Karpas-422 (cell line): Measurements from ENCODE around the gene HOXC11. TPM values are rescaled to one million over a fixed set of nuclear protein-coding genes. Genes with fewer than 3 reads are reported as not detected.

Experiments used
- DNase-seq: peaks from one replicate; pipeline ENCODE4 v3.0.0-alpha.2; 2015
- H2AFZ ChIP-seq: fragments of 200-600 bp; sonication (generic); 2 replicates; pipeline ENCODE4 v1.6.1; 2014; ENCODE audit warnings: antibody characterized with exemption, low read length, mixed read lengths
- H3K27ac ChIP-seq: fragments of 200-600 bp; sonication (generic); 2 replicates; pipeline ENCODE4 v1.5.1; 2014; ENCODE audit warnings: mild to moderate bottlenecking, low read length, moderate library complexity
- H3K27me3 ChIP-seq: fragments of 200-600 bp; sonication (generic); 2 replicates; pipeline ENCODE4 v1.6.1; 2014; ENCODE audit warnings: low read length, mixed read lengths
- H3K36me3 ChIP-seq: fragments of 200-600 bp; sonication (generic); 2 replicates; pipeline ENCODE4 v1.6.1; 2014; ENCODE audit warnings: low read length, mixed read lengths; ENCODE audit not compliant: insufficient read depth
- H3K4me1 ChIP-seq: fragments of 200-600 bp; sonication (generic); 2 replicates; pipeline ENCODE4 v1.6.1; 2014; ENCODE audit warnings: mild to moderate bottlenecking, low read length, mixed read lengths
- H3K4me2 ChIP-seq: fragments of 200-600 bp; sonication (generic); 2 replicates; pipeline ENCODE4 v1.6.1; 2014; ENCODE audit warnings: low read length, low read depth, mild to moderate bottlenecking; ENCODE audit not compliant: poor library complexity, severe bottlenecking
- H3K4me3 ChIP-seq: fragments of 200-600 bp; sonication (generic); 2 replicates; pipeline ENCODE4 v1.5.1; 2014; ENCODE audit warnings: mild to moderate bottlenecking, antibody characterized with exemption, low read length, mixed read lengths
- H3K79me2 ChIP-seq: fragments of 200-600 bp; sonication (generic); 2 replicates; pipeline ENCODE4 v1.6.1; 2014; ENCODE audit warnings: mild to moderate bottlenecking, low read length, mixed read lengths
- H3K9ac ChIP-seq: fragments of 200-600 bp; sonication (generic); 2 replicates; pipeline ENCODE4 v1.6.0; 2014; ENCODE audit warnings: low read length
- H3K9me2 ChIP-seq: fragments of 200-600 bp; sonication (generic), shearing (Covaris generic); replicated peaks from 2 replicates; pipeline ENCODE4 v1.6.0; 2014; ENCODE audit warnings: mild to moderate bottlenecking, low read length, moderate library complexity; ENCODE audit not compliant: insufficient read depth
- H3K9me3 ChIP-seq: fragments of 300-700, 200-600 bp; sonication (generic); 2 replicates; pipeline ENCODE4 v1.6.1; 2014; ENCODE audit warnings: low read length, mixed read lengths
- H4K20me1 ChIP-seq: fragments of 200-600 bp; sonication (generic); 2 replicates; pipeline ENCODE4 v1.6.1; 2014; ENCODE audit warnings: mild to moderate bottlenecking, antibody characterized with exemption, low read length, low read depth; ENCODE audit not compliant: insufficient read depth
- total RNA-seq: library from RNA; depleted of rRNA; stranded (reverse); fragments of >200 nt; shearing (Covaris generic); gene quantifications from 2 replicates; pipeline ENCODE4 v1.2.3, GENCODE V29; 2014; ENCODE audit warnings: low replicate concordance

The HOXC11 gene
- total RNA-seq, 1 experiment from 2014 or later = not detected

DNA sequence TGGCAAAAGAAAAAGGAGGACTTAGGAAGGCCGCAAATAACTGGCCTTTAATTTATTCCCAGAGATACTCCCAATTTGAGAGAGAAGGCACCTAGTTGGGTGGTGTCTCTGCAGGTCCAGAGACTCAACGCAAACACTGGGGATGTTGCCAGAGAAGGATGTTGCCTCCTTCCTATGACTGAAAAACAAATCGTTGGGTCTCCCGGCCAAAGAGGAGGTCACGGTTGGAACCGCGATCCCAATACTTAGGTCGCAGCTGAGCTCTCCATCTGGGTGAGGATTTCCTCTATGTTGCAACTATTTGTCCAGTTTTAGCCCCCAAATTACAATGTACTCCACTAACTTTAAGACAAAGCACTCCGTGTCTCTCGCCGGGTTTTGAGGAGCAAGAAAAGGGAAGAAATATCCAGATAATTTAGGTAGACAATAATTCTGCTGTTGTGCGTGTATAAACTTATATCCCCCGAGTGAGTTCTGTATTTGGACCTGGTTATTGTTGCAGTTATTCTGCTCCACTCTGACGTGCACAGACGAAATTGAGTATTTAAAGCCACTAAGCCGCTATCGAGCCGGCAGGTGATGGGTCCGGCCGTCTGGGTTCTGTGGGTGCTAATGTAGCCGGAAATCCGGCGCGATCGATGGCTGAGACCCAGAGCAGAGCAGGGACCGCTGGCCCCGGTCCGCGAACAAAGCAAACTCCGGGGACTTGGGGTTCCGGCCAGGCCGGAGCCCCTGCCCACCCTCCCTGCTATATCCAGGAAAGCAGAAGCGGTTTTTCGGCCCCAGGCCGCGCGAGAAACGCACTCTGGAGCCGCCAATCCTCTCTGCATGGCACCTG is 12.5 kb upstream of the HOXC11 start:
- H3K9ac ChIP-seq = no peak overlapping the region
- no peak overlapping the region for H3K4me2 ChIP-seq
- no peaks in the 10 kb centered on the region for H3K79me2 ChIP-seq
- H3K4me3 ChIP-seq = no peak overlapping the region
- H4K20me1 ChIP-seq = no peaks in the 10 kb centered on the region; the same call in 1 of the 2 replicates
- H3K36me3 ChIP-seq = no peaks in the 10 kb centered on the region
- H3K9me2 ChIP-seq = no peaks in the 10 kb centered on the region
- H3K9me3 ChIP-seq = no peaks in the 10 kb centered on the region
- H3K27me3 ChIP-seq = no peaks in the 10 kb centered on the region
- no peak overlapping the region for H3K27ac ChIP-seq
- no peak for DNase-seq
- peaks cover 11% of the 10 kb centered on the region for H3K4me1 ChIP-seq
- no peak overlapping the region for H2AFZ ChIP-seq

DNA sequence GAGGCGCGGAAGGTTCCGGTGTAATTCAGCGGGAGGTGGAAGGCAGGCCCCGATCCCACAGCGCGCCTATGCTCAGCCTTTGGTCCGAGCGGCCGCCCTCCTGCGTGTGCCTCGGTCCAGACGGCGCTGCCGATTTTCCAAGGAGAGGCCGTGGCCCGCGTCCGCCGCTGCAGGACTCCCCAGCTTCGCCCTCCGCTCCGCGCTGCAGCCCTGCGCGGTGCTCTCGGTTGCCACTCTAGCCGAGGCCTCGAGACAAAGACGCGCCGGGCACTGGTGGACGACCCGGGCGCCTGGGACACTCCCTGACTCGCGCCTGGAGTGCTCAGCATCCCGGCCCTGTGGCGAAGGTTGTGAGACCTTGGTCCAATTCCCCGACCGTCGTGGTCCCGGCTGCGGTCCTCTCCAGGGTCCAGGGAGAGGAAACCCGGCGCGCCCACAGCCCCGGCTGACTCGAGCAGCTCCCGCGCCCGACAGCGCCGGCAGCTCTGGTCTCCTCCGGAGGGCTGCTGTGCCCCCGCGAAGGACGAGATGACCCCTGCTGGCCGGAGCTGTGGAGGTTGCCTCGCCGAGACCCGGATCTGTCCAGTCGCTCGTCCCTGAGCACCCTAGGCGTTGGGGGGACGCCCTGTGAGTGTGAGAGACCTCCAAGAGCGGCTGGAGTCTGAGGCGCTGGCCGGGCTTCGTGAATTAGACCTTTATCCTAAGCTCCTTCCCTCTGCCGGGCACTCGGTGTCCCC is 11.7 kb upstream of the HOXC11 start:
- H4K20me1 ChIP-seq = no peaks in the 10 kb centered on the region; the same call in 1 of the 2 replicates
- DNase-seq = no peak
- H2AFZ ChIP-seq = no peak overlapping the region
- H3K4me3 ChIP-seq = no peak overlapping the region
- H3K9ac ChIP-seq = no peak overlapping the region
- H3K79me2 ChIP-seq = no peaks in the 10 kb centered on the region
- H3K27ac ChIP-seq = no peak overlapping the region
- no peaks in the 10 kb centered on the region for H3K9me3 ChIP-seq
- H3K27me3 ChIP-seq = no peaks in the 10 kb centered on the region
- H3K4me1 ChIP-seq = peaks cover 11% of the 10 kb centered on the region
- no peaks in the 10 kb centered on the region for H3K36me3 ChIP-seq
- no peak overlapping the region for H3K4me2 ChIP-seq
- H3K9me2 ChIP-seq = no peaks in the 10 kb centered on the region

DNA sequence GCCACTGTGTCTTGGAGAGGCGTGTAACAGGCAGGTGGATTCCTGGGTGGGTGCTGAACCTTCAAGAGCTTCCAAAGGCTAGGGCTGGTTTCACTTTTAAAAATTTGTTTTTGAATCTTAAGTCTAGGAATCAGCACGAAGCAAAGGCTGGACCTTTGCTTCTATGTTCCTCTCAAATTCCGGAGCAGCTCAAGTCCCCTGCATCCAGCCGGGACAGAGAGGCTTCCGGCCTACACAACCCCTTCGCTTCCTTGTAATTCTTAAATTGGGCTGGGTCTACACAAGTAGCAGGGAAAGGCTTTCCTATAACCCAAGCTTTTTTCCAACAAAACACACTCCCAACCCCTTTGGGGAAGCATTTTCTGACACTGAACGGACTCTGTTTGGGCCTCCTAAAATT is 9.9 kb upstream of the HOXC11 start:
- no peaks in the 10 kb centered on the region for H3K9me2 ChIP-seq
- H3K4me2 ChIP-seq = no peak overlapping the region
- DNase-seq = no peak
- no peak overlapping the region for H2AFZ ChIP-seq
- no peaks in the 10 kb centered on the region for H3K79me2 ChIP-seq
- no peak overlapping the region for H3K27ac ChIP-seq
- no peaks in the 10 kb centered on the region for H3K27me3 ChIP-seq
- H3K4me3 ChIP-seq = no peak overlapping the region
- H3K4me1 ChIP-seq = peaks cover 11% of the 10 kb centered on the region
- no peaks in the 10 kb centered on the region for H3K9me3 ChIP-seq
- no peaks in the 10 kb centered on the region for H3K36me3 ChIP-seq
- H3K9ac ChIP-seq = no peak overlapping the region
- H4K20me1 ChIP-seq = no peaks in the 10 kb centered on the region; the same call in 1 of the 2 replicates

DNA sequence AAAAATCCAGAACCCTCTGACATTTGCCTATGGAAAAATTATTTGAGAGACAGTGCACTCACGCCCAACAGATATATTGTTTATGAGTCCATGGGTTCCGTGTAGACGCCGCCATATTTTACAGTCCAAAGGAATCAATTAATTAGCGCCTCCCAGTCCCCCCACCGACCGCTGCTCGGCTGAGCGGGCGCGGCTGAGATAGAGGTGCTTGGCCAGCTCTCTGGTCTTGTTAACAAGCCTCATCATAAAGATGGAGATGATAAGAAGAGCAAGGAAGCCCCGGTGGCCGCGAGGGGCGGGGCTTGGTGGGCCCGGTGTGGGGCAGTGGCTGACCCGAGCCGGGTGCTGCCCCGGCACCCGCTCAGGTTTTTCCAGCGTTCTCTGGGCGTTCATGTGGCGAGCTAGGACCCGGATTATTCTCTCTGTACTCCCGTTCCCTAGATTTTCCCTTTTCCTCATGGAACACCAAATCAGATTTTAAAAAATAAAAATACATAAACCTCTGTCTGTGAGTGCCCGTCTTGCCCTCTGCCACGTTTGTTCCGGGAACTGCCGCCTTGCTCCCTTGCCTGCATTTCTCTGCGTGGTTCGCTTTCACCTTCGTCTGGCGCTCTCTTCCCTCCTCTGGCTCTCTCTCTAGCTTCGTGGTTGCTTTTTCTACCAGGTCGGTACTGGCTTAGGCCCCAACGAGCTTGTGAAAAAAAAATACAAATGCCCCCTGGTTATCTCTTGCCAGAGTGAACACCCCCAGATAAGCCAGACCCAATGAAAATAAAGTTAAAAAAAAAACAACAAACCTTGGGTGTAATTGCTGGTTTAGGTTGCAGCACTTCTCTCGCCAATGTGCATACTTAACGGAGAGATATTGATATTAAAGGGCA is 9.3 kb upstream of the HOXC11 start:
- H3K4me1 ChIP-seq = peaks cover 11% of the 10 kb centered on the region
- H3K27me3 ChIP-seq = no peaks in the 10 kb centered on the region
- no peak overlapping the region for H2AFZ ChIP-seq
- no peaks in the 10 kb centered on the region for H3K79me2 ChIP-seq
- H3K27ac ChIP-seq = no peak overlapping the region
- H3K9me2 ChIP-seq = no peaks in the 10 kb centered on the region
- DNase-seq = no peak
- H3K9me3 ChIP-seq = no peaks in the 10 kb centered on the region
- H3K9ac ChIP-seq = no peak overlapping the region
- H3K4me2 ChIP-seq = no peak overlapping the region
- no peaks in the 10 kb centered on the region; the same call in 1 of the 2 replicates for H4K20me1 ChIP-seq
- no peaks in the 10 kb centered on the region for H3K36me3 ChIP-seq
- no peak overlapping the region for H3K4me3 ChIP-seq

DNA sequence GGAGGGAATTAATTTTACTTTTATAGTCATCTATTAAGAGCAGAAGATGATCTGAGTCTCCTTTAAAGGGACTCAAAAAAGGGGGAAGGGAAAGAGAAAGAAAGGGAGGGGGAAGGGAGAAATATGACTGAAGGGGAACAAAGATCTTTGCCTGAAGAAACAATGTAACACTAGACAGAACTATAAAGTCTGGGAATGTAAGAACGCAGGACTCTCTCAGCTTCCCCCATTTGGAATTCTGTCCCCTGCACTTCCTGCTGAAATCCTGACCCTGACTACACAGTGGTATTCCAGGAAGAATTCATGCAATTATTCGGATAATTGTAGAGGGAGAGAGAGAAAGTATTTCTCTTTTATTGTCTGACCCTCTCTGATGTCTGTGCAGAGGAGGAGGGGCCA is 8.6 kb upstream of the HOXC11 start:
- H3K36me3 ChIP-seq = no peaks in the 10 kb centered on the region

DNA sequence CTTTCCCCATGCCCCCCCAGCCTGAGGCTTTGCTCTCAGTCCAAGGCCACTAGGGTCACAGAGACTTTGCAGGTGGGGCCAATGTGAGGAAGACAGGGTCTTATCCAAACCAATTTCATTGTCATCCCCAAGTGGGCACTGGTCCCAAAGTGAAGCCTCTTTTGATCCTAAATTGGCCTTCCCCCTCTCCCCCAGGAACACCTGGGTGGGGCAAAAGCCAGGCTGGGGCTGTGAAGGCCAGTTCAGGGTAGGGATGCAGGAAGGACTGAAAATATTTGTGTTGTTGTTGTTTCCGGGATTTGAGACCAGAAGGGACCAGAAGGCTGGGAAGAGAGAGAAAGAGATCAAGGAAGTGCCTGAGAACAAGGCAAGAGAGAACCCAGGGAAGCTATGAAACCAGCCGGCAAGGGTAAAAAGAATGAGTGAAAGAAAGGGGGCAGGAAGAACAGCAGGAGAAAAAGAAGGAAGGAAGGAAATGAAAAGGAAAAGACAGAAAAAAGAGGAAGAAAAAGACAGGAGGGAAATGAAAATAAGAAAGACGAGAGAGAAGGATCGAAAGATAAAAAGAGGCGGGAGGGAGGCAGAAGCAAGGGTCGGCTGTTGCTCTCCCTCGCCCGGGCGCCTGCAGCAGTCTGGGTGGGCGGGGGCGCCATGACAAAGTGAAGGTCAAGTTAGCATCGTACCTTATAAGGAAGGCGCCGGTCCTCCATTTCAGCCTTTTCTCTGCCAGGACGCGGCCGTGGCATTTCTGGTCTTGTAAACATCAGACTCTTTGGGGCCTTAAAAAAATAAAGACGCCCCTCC is 7.4 kb upstream of the HOXC11 start:
- H3K36me3 ChIP-seq = no peaks in the 10 kb centered on the region
- no peaks in the 10 kb centered on the region; the same call in 1 of the 2 replicates for H4K20me1 ChIP-seq
- no peak overlapping the region for H2AFZ ChIP-seq
- no peaks in the 10 kb centered on the region for H3K27me3 ChIP-seq
- DNase-seq = no peak
- no peaks in the 10 kb centered on the region for H3K9me2 ChIP-seq
- H3K4me3 ChIP-seq = no peak overlapping the region
- no peaks in the 10 kb centered on the region for H3K9me3 ChIP-seq
- H3K4me2 ChIP-seq = no peak overlapping the region
- no peak overlapping the region for H3K9ac ChIP-seq
- no peak overlapping the region for H3K27ac ChIP-seq
- no peaks in the 10 kb centered on the region for H3K79me2 ChIP-seq
- peaks cover 11% of the 10 kb centered on the region for H3K4me1 ChIP-seq

More for the DNA sequence above, 8.6 kb upstream of the HOXC11 start:
- Histone ChIP-seq H3K9me3 (no peaks in the 10 kb centered on the region), H3K79me2 (no peaks in the 10 kb centered on the region), H3K4me3 (no peak overlapping the region), H3K9ac (no peak overlapping the region), H4K20me1 (no peaks in the 10 kb centered on the region; the same call in 1 of the 2 replicates), H3K4me2 (no peak overlapping the region), H3K4me1 (peaks cover 11% of the 10 kb centered on the region), H3K27ac (no peak overlapping the region), H2AFZ (no peak overlapping the region), H3K27me3 (no peaks in the 10 kb centered on the region), H3K9me2 (no peaks in the 10 kb centered on the region)
- DNase-seq = no peak

DNA sequence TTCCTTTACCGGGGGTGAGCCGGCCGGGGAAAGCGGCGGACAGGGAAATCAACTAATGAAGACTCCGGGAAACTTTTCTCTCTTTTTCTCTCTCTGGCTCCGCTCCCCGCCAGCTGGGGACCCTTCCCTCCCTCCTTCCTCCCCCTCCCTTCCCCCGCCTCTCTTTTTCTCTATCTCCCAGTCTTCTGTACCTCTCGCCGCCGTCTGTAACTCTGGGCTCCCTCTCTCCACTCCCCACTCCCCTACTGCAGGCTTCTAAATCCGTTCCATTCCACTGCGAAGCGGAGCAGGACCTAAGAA is 6.9 kb upstream of the HOXC11 start:
- DNase-seq = no peak
- Histone ChIP-seq H4K20me1 (no peaks in the 10 kb centered on the region; the same call in 1 of the 2 replicates), H3K9ac (no peak overlapping the region), H3K79me2 (no peaks in the 10 kb centered on the region), H3K36me3 (no peaks in the 10 kb centered on the region), H3K9me2 (no peaks in the 10 kb centered on the region), H3K27me3 (no peaks in the 10 kb centered on the region), H3K4me1 (peaks cover 11% of the 10 kb centered on the region), H3K4me2 (no peak overlapping the region), H2AFZ (no peak overlapping the region), H3K4me3 (no peak overlapping the region), H3K9me3 (no peaks in the 10 kb centered on the region), H3K27ac (no peak overlapping the region)
